ENCODE results near the gene PKMYT1.
"Not testable (repeated sequence)": the region's sequence is repeated elsewhere in the genome, so short reads cannot be mapped to it uniquely, and the experiment has no call there.

Gene PKMYT1

DNA sequence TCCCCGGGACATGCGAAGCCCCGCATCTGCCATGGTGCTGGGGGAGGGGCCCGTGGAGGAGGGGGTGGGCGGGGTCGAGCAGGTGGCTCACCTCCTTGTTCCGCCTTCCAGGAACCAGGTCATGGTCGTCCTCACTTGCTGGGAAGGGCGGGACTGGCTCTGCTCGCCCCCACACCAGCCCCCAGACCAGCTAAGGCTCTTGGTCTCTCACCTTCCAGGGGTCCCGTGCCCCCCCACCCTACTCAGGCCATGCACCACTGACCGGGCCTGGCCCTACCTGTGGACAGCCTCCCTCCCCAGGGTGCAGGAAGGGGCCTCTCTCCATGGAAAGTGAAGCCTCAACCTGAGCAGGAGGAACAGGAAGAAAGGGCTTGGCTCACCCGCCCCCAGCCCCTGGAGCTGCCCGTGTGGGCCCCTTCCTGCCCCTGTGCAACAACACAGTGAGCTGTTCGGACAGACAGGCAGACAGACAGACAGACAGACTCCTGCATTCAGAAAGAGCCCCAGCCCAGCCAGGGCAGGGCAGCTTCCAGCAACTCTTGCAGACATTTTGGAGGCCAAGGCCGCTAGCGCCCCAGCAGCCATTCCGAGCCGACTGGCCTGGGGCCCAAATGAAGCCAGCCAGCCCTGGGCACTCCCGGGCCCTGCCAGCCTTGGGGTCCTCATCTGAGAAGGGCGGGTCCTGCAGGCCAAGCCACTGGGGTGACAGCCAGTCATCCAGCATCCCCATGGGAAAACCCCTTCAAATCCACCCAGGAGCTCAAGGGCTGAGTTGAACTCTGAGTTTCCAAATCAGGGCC is 24.3 kb downstream of the PKMYT1 start:
- DNase-seq = no peak

- DNase-seq = no peak
These were observed 24.8 kb downstream of the PKMYT1 start for GRCh38 chr16:2955438-2955778.

GRCh38 chr16:2954656-2955381 is 25.4 kb downstream of the PKMYT1 start:
- no peak for DNase-seq

DNA sequence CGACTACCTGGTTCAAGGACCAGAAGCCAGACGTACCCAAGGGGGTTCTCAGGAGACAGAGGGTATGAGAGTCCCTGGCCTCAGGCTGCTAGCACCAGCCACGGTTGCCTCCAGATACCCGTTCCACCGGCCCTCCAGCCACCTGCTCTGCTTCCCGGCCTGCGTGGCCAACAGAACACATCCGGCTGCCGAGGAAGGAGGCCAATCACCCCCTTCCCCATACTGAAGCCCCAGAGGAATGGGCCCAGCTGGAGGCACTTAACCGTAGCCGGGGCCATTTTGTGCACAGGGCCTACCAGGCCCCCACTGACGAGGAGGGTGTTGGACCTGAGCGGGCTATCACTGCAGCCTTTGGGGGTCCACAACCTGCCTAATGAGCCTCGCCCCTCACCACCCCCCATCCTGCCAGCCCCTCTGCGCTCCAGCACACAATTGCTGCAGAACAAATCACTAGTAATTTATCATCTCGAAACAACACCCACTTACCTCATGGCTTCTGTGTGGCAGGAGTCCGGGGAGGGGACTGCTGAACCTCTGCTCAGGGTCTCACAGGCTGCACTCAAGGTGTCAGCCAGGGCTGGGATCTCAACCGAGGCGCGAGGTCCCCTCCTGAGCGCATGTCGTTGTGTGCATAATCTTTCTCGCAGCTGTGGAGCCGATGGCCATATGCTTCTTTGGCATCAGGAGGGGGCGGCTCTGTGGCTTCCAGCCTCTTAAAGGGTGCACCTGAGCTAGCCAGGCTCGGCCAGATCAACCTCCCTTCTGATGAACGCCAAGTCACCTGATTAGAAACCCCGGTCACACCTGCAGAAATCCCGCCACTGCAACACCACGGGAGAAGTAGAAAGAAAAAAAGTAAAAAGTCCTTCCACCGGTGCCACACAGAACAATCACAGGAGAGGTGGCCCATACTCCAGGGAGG is 26.3 kb downstream of the PKMYT1 start:
- DNase-seq = no peak

DNA sequence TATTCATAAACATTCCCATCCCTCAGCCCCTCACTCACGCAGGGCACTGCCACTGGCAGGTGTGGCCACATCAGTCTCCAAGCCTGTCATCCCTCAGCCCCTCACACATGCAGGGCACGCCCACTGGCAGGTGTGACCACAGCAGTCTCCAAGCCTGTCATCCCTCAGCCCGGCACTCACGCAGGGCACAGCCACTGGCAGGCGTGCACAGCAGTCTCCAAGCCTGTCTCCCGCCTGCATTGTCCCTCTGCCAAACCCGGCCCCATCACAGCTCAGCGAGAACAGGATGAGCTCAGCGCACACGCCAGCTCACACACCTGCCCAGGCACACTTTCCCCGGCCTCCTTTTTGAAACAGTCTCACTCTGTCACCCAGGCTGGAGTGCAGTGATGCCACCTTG is 27.6 kb downstream of the PKMYT1 start:
- DNase-seq = no peak

GRCh38 chr16:2950773-2951172 is 29.5 kb downstream of the PKMYT1 start:
- no peak for DNase-seq

GRCh38 chr16:2950353-2950724 is 29.9 kb downstream of the PKMYT1 start:
- DNase-seq = no peak

- no peak for DNase-seq
These were observed 30.4 kb downstream of the PKMYT1 start for GRCh38 chr16:2949705-2950352.

GRCh38 chr16:2948807-2949704 is 31.2 kb downstream of the PKMYT1 start:
- DNase-seq = no peak

GRCh38 chr16:2946649-2947048 is 33.6 kb downstream of the PKMYT1 start:
- DNase-seq = no peak

DNA sequence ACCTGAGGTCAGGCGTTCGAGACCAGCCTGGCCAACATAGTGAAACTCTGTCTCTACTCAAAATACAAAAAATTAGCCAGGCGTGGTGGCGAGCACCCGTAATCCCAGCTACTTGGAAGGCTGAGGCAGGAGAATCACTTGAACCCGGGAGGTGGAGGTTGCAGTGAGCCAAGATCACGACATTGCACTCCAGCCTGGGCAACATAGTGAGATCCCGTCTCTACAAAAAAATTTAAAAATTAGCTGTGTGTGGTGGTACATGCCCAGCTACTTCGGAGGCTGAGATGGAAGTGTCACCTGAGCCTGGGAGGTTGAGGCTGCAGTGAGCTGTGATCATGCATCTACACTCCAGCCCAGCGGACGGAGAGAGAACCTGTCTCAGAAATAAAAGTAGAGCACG is 36.5 kb downstream of the PKMYT1 start:
- DNase-seq = not testable (repeated sequence)

DNA sequence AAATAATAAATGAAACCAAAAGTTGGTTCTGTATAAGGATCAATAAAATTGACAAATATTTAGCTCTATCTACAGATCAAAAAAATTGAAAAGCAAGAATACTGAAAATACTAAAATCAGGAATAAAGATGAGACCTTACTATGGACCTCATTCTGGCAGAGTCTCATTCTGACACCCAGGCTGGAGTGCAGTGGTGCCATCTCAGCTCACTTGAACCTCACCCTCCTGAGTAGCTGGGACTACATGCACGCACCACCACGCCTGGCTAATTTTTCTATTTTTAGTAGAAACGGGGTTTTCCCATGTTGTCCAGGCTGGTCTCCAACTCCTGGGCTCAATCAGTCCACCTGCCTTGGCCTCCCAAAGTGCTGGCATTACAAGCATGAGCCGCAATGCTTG is 38.2 kb downstream of the PKMYT1 start:
- DNase-seq = no peak

DNA sequence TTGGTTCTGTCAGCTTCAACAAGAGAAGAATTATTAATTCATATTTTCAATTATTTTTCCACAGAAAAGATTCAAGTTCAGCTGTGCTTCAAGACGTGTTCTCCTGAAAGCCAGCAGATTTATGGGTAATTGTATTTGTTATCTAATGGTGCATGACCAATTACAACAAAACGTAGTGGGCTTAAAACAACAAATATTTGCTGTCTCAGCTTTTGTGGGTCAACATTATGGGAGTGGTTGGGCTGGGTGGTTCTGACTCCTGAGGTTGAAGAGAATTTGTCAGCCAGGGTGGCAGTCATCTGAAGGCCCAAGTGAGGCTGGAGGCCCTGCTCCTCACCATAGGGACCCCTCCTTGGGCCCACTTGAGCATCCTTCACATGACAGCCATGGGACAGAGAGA is 40.3 kb downstream of the PKMYT1 start:
- DNase-seq = no peak

DNA sequence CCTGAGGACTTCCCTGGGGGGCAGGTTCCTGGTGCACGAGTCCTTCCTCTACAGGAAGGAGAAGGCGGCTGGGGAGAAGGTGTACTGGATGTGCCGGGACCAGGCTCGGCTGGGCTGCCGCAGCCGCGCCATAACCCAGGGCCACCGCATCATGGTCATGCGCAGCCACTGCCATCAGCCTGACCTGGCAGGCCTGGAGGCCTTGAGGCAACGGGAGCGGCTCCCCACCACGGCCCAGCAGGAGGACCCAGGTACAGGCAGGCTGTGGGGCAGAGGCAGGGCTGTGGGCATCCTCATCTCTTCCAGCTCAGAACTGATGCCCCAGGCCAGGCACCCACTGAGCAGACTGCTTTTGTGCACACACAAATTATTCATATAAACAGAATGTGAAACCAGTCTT is 42.0 kb downstream of the PKMYT1 start:
- DNase-seq = no peak

DNA sequence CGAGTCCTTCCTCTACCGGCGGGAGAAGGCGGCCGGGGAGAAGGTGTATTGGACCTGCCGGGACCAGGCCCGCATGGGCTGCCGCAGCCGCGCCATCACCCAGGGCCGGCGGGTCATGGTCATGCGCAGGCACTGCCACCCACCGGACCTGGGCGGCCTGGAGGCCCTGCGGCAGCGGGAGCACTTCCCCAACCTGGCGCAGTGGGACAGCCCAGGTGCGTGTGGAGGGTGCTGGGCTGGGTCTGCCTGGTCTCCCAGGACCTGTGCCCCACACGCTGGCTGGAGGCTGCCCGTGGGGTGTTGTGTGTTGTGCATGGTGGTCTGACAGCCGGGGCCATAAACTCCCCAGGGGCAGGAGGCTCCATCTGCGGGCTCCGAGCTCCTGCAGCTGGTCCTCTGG is 43.1 kb downstream of the PKMYT1 start:
- DNase-seq = no peak

DNA sequence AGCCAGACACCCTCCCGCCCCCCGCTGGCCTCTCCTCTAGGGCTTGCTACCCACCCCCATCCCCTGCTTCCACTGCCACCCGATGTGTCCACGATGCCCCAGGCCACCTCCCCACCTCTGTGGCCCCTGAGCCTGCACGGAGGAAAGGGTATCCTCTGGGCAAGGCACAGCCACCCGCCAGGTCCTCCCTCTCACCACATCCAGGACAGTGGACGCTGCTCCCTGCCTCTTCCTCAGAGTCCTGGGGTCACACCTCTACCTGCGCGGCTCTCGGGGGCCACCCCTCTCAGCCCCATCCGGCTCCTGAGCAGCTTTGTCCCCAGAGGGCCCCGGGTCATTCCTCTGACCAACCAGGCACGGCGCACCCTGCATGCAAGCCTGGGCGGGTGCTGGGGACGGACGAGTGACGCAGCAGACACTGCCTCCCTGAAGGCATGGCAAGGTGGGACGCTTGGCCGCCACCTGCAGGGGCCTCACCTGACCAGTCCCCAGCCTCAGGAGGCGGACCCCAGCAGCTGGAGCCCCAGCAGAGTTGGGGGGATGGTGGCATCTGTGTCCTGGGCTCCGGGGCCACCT is 43.7 kb downstream of the PKMYT1 start:
- DNase-seq = no peak

DNA sequence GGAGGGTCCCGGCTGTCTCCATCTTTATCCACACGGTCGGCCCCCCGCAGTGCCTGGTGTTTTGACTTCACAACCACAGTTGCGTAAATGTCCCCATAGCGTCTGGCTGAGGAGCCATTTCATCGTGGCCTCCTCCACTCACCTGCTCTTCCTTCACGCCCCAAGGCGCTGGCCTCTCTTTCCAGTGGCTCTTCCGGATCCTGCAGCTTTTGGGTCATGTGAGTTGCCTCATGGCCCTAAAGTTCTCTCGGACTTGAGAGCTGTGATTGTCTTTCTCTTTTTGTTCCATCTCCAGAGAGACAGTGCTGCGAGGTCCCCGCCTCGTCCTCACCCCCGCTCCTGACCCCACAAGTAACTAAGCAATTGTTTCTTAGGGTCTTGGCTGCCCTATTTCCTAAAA is 45.8 kb downstream of the PKMYT1 start:
- no peak for DNase-seq

- no peak for DNase-seq
These were observed 46.5 kb downstream of the PKMYT1 start for GRCh38 chr16:2933701-2934100.

GRCh38 chr16:2933136-2933535 is 47.1 kb downstream of the PKMYT1 start:
- no peak for DNase-seq

DNA sequence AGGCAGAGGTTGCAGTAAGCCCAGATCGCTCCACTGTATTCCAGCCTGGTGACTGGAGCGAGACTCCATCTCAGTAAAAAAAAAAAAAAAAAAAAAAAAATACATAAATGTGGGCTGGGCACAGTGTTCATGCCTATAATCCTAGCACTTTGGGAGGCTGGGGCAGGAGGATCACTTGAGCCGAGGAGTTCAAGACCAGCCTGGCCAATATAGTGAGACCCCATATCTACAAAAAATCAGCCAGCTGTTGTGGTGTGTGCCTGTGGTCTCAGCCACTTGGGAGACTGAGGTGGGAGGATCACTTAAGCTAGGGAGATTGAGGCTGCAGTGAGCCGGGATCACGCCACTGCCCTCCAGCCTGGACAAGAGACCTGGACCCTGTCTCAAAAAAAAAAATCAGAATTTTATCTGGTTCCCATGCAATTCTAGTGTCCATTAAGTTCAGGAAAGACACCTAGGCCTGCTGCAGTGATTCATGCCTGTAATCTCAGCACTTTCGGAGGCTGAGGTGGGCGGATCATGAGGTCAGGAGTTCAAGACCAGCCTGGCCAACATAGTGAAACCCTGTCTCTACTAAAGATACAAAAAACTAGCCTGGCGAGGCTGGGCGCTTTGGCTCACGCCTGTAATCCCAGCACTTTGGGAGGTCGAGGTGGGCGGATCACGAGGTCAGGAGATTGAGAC is 48.9 kb downstream of the PKMYT1 start:
- DNase-seq = not testable (repeated sequence)

GRCh38 chr16:2930236-2930635 is 50.0 kb downstream of the PKMYT1 start:
- no peak for DNase-seq
